NB4 (cell line): ENCODE data around the gene UFC1.
A peak's percentile ranks its signal among the peaks of the same experiment; 100 is the strongest.

ENCODE experiments used
- DNase-seq: peaks from one replicate; pipeline ENCODE4 v3.0.0; 2010; ENCODE audit warnings: low read depth
- H3K4me3 ChIP-seq: one replicate; pipeline ENCODE4 v1.5.1; 2011; ENCODE audit warnings: mild to moderate bottlenecking, low read depth, low read length, moderate library complexity
- MYC ChIP-seq: IDR thresholded peaks from 2 replicates; pipeline ENCODE4 v1.6.1; 2011; ENCODE audit warnings: low read depth, low read length
- POLR2A ChIP-seq: IDR thresholded peaks from 2 replicates; pipeline ENCODE4 v1.6.1; 2011; ENCODE audit warnings: mild to moderate bottlenecking; ENCODE audit not compliant: insufficient read length; ENCODE audit errors: extremely low read depth
- TF ChIP-seq, protein P1 (sequence below): IDR thresholded peaks from 2 replicates; pipeline ENCODE4 v1.6.1; 2011; ENCODE audit warnings: low read depth, low read length
- TF ChIP-seq, protein P2 (sequence below): IDR thresholded peaks from one replicate; pipeline ENCODE4 v1.5.1; 2012; ENCODE audit warnings: low read depth, low read length

Gene UFC1

DNA sequence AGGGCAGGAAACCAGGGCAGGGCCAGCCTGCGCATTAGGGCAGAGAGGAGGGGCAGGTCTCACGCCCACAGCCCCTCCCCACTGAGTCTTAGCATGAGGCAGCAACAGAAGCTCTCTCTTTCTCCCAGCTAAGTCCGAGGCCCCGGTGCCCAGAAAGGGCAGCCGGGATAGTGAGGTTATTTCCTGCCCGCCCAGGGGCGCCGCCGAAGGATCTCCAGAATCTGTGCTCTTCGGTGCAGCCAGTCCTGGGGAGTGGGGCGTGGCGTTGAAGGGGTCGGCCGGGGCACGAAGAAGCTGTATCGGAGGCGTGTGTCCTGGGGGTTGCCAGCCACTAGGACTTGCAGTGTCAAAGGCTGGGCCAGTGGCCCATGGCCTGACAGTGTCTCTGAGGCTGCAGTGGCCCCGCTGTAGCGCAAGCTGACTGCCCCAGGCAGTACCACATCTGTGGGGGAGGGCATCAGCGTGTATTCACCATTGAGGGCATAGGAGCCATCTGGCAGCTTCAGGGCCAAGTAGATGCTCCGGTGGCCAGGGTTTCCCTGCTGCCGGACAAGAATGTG is 37.3 kb downstream of the UFC1 start:
- TF ChIP-seq MYC (no peak), POLR2A (no peak)
- TF ChIP-seq, protein P1, sequence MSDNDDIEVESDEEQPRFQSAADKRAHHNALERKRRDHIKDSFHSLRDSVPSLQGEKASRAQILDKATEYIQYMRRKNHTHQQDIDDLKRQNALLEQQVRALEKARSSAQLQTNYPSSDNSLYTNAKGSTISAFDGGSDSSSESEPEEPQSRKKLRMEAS: no peak
- TF ChIP-seq, protein P2, sequence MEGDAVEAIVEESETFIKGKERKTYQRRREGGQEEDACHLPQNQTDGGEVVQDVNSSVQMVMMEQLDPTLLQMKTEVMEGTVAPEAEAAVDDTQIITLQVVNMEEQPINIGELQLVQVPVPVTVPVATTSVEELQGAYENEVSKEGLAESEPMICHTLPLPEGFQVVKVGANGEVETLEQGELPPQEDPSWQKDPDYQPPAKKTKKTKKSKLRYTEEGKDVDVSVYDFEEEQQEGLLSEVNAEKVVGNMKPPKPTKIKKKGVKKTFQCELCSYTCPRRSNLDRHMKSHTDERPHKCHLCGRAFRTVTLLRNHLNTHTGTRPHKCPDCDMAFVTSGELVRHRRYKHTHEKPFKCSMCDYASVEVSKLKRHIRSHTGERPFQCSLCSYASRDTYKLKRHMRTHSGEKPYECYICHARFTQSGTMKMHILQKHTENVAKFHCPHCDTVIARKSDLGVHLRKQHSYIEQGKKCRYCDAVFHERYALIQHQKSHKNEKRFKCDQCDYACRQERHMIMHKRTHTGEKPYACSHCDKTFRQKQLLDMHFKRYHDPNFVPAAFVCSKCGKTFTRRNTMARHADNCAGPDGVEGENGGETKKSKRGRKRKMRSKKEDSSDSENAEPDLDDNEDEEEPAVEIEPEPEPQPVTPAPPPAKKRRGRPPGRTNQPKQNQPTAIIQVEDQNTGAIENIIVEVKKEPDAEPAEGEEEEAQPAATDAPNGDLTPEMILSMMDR: no peak
- no peak for DNase-seq
- no peak overlapping the region for H3K4me3 ChIP-seq

DNA sequence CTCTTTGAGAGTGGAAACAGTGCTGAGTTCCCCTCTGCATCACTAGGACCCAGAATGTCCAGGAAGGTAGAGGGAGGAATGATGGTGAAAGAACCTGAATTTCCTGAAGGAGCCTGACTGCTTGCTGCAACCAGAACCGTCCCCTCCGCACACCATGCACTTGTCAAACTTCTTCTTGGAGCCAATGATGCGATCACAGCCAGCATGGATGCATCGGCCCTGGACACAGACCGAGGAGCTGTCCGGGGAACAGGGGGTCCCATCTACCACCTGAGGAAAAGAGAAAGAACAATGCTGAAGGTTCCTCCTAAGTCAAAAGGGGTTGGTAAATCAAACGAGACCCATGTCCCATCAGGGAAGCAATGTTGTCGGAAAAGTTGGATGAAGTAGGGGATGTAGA is 38.2 kb downstream of the UFC1 start:
- TF ChIP-seq, protein P2: no peak
- TF ChIP-seq, protein P1: no peak
- TF ChIP-seq POLR2A (no peak), MYC (no peak)

DNA sequence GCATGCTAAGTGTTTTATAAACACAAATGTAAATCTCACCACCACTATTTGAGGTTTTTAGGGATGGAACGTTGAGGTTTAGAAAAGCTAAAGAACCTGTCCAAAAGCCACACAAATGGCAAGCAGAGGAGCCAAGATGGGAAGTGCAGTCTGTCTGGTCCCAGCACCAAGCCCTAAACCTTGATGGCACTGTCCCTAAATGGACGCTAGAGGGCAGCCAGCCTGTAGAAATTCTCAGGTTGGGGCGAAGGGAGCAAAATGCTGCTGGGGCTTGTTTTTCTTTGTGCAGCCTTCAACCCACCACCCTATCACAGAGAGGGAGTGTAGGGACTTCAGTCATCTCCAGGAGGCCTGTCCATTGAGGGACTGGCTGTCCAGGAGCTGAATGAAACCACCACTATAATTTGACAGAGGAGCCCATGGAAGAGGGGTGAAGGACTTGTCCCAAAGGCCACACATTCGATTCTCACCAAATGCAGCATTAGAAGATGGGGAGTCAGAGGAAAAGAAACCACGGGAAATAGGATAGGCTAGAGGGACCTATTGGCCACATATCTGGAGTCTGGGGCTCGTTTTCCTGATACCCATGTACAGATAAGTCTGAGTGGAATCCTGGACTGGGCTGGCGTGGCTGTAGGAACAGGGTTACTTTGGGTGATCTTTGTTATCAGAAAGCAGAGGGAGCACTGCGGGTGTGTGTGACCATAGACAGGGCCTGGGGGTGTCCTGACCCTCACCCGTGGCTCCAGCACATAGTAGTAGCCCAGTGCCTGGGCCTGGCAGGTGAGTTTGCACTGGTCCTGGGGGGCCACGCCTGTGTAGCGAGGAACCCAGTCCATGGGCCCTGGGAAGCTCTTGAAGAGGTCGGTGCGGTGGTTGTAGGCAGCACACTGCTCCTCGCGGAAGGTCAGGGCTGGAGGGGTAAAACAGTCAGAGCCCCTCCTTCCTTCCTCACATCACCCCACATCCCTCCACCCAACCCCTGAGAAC is 39.0 kb downstream of the UFC1 start:
- peak; percentile 80 for DNase-seq
- TF ChIP-seq, protein P1: no peak
- no peak for TF ChIP-seq POLR2A
- TF ChIP-seq, protein P2: peak; percentile 97
- TF ChIP-seq MYC: no peak
- no peak overlapping the region for H3K4me3 ChIP-seq

More for the DNA sequence above, 38.2 kb downstream of the UFC1 start:
- no peak for DNase-seq
- no peak overlapping the region for H3K4me3 ChIP-seq

DNA sequence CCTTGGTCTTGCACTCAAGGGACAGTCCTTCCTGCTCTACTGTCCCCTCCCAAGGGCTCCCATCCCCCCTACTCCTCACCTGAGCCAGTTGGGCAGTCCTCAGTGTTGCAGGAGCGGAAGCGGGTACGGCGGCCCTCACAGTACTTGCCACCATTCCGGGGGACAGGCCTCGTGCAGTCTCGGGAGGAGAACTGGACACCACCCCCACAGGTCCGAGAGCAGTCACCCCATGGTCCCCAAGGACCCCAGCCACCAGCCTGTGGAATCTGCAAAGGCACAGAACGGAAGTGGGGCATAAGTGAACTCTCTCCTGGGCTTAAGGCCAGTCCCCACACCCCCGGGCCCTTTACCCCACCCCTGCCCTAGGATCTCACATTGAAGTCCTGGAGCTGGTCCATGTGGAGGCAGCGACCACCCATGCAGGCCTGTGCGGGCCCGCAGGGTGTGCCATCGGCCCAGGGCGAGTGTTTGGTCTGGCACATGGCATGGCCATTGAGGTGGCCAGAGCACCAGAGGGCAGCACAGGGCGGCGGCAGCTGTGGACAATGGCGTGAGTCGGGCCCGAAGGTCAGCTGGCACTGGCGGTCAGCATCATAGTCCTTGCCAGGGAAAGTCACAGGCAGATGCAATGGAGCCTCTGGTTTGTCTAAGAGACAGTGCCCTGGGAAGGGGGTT is 39.9 kb downstream of the UFC1 start:
- TF ChIP-seq, protein P2: no peak
- TF ChIP-seq, protein P1: no peak
- TF ChIP-seq POLR2A: no peak
- TF ChIP-seq MYC: no peak
- DNase-seq: no peak
- no peak overlapping the region for H3K4me3 ChIP-seq

DNA sequence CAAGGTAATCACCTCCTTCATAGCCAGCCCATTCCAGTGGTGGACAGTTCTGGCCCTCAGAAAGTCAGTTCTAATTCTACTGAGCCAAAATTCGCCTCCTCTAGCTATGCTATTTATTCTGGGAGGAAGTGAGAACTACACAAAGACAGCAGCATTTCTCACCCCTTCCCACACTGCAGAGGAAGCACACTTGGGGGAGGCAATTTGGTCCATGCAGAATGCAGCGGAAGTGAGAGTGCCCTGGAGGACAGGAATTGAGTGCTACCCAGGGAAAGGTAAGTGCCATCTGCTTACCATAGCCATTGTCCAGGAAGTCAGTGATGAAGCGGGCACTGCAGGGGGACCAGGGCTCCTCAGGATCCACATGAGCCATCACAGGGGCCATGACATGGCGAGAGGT is 41.4 kb downstream of the UFC1 start:
- DNase-seq: no peak
- no peak overlapping the region for H3K4me3 ChIP-seq
- TF ChIP-seq MYC (no peak), POLR2A (no peak)
- TF ChIP-seq, protein P1: no peak
- TF ChIP-seq, protein P2: no peak
